WTC11 (cell line): ENCODE results near the gene SHANK1. TPM values are rescaled to one million over a fixed set of nuclear protein-coding genes. Genes with fewer than 3 reads are reported as not detected.

Experiments
- ATAC-seq: fragments of 200-7000 bp; cut with Tn5 transposase; 2 replicates; pipeline ENCODE4 v1.10.0; 2021; ENCODE audit warnings: mild to moderate bottlenecking, moderate library complexity
- CTCF ChIA-PET: fragments of 300-600 bp; sonication (Branson Sonifier 250); formaldehyde crosslinking; loops from one replicate; lab custom pipeline; 2021; ENCODE audit warnings: antibody characterized with exemption; lab: Charles Lee
- POLR2A ChIA-PET: fragments of 350-600 bp; sonication (Branson Sonifier 250); formaldehyde crosslinking; loops from one replicate; lab custom pipeline; 2021; ENCODE audit warnings: antibody characterized with exemption; lab: Charles Lee
- DNase-seq: peaks from one replicate; pipeline ENCODE4 v3.0.0; 2021; ENCODE audit warnings: low spot score
- H3K27ac Mint-ChIP-seq: 2 replicates; pipeline ENCODE4 v1.8.0; 2021; ENCODE audit warnings: mixed read lengths
- H3K27me3 Mint-ChIP-seq: 2 replicates; pipeline ENCODE4 v1.8.0; 2021; ENCODE audit warnings: low read depth, mild to moderate bottlenecking, moderate library complexity, mixed read lengths
- H3K36me3 Mint-ChIP-seq: 2 replicates; pipeline ENCODE4 v1.8.0; 2021; ENCODE audit warnings: mixed read lengths
- H3K4me1 Mint-ChIP-seq: 2 replicates; pipeline ENCODE4 v1.8.0; 2022; ENCODE audit warnings: mixed read lengths
- H3K4me3 Mint-ChIP-seq: 2 replicates; pipeline ENCODE4 v1.8.0; 2021; ENCODE audit warnings: mild to moderate bottlenecking, moderate library complexity, mixed read lengths
- H3K9me3 Mint-ChIP-seq: 2 replicates; pipeline ENCODE4 v1.8.0; 2021; ENCODE audit warnings: mixed read lengths
- AFF4 ChIP-seq: sonication (generic); formaldehyde crosslinking; IDR thresholded peaks from 2 replicates; pipeline ENCODE4 v1.8.1; 2023; ENCODE audit warnings: mild to moderate bottlenecking, missing genetic modification reagents, borderline replicate concordance
- AR ChIP-seq: fragments of 250-450 bp; sonication (Bioruptor Pico); IDR thresholded peaks from 2 replicates; pipeline ENCODE4 v1.9.0; 2021; ENCODE audit warnings: mild to moderate bottlenecking
- CBFB ChIP-seq: sonication (generic); formaldehyde crosslinking; IDR thresholded peaks from 2 replicates; pipeline ENCODE4 v1.8.1; 2022; ENCODE audit warnings: mild to moderate bottlenecking, low read depth, missing genetic modification reagents
- ELF4 ChIP-seq: sonication (generic); formaldehyde crosslinking; IDR thresholded peaks from 2 replicates; pipeline ENCODE4 v1.8.1; 2022; ENCODE audit warnings: low read depth, mild to moderate bottlenecking, moderate library complexity, missing genetic modification reagents
- ERG ChIP-seq: fragments of 250-450 bp; sonication (Bioruptor Pico); IDR thresholded peaks from 2 replicates; pipeline ENCODE4 v1.8.0; 2021; ENCODE audit warnings: mild to moderate bottlenecking
- FOXP1 ChIP-seq: sonication (generic); formaldehyde crosslinking; IDR thresholded peaks from 2 replicates; pipeline ENCODE4 v1.8.0; 2022; ENCODE audit warnings: missing genetic modification reagents, mild to moderate bottlenecking, moderate library complexity, borderline replicate concordance
- HMGA2 ChIP-seq: fragments of 250-450 bp; sonication (Bioruptor Pico); IDR thresholded peaks from 2 replicates; pipeline ENCODE4 v1.4.0; 2021; ENCODE audit warnings: mild to moderate bottlenecking, moderate library complexity
- JAZF1 ChIP-seq: fragments of 250-450 bp; sonication (Bioruptor Pico); IDR thresholded peaks from 2 replicates; pipeline ENCODE4 v1.9.0; 2021; ENCODE audit warnings: moderate library complexity, mild to moderate bottlenecking, inconsistent platforms
- KAT7 ChIP-seq: sonication (generic); formaldehyde crosslinking; IDR thresholded peaks from 2 replicates; pipeline ENCODE4 v1.8.1; 2023; ENCODE audit warnings: missing genetic modification reagents, mild to moderate bottlenecking, borderline replicate concordance
- MLX ChIP-seq: sonication (generic); formaldehyde crosslinking; IDR thresholded peaks from 2 replicates; pipeline ENCODE4 v1.8.1; 2023; ENCODE audit warnings: mild to moderate bottlenecking, missing genetic modification reagents, moderate library complexity
- OVOL2 ChIP-seq: fragments of 250-450 bp; sonication (Bioruptor Pico); IDR thresholded peaks from 2 replicates; pipeline ENCODE4 v1.9.0; 2021; ENCODE audit warnings: mild to moderate bottlenecking, borderline replicate concordance
- SMAD3 ChIP-seq: sonication (generic); formaldehyde crosslinking; IDR thresholded peaks from 2 replicates; pipeline ENCODE4 v1.8.0; 2022; ENCODE audit warnings: missing genetic modification reagents, mild to moderate bottlenecking, borderline replicate concordance
- TCF7 ChIP-seq: sonication (generic); formaldehyde crosslinking; IDR thresholded peaks from 2 replicates; pipeline ENCODE4 v1.8.0; 2022; ENCODE audit warnings: mild to moderate bottlenecking, low read depth, missing genetic modification reagents, moderate library complexity
- TEAD4 ChIP-seq: sonication (generic); formaldehyde crosslinking; IDR thresholded peaks from 2 replicates; pipeline ENCODE4 v1.8.0; 2022; ENCODE audit warnings: mild to moderate bottlenecking, missing genetic modification reagents
- USF1 ChIP-seq: sonication (generic); formaldehyde crosslinking; IDR thresholded peaks from 2 replicates; pipeline ENCODE4 v1.8.0; 2022; ENCODE audit warnings: mild to moderate bottlenecking, missing genetic modification reagents
- ZNF121 ChIP-seq: sonication (generic); formaldehyde crosslinking; IDR thresholded peaks from 2 replicates; pipeline ENCODE4 v1.8.0; 2023; ENCODE audit warnings: missing genetic modification reagents
- ZNF396 ChIP-seq: fragments of 250-450 bp; sonication (Bioruptor Pico); IDR thresholded peaks from 2 replicates; pipeline ENCODE4 v1.8.0; 2021; ENCODE audit warnings: mild to moderate bottlenecking, moderate library complexity, borderline replicate concordance
- ZNF512 ChIP-seq: sonication (generic); formaldehyde crosslinking; IDR thresholded peaks from 2 replicates; pipeline ENCODE4 v1.8.1; 2022; ENCODE audit warnings: missing genetic modification reagents, borderline replicate concordance
- total RNA-seq: library from RNA; stranded (reverse); gene quantifications from 3 replicates; pipeline ENCODE4 v1.2.3, GENCODE V29; 2021

SHANK1 gene
- total RNA-seq, 1 experiment from 2014 or later: 8.7 TPM

- peaks cover 47% of the 10 kb centered on the region for H3K27me3 Mint-ChIP-seq
- ChIA-PET CTCF (interaction anchor here (0.5 to 6.7 kb wide), 15 partner anchors 17 to 375 kb away, joined by 3 to 195 read pairs (median 4); no protein-coding TSS in a partner anchor), POLR2A (interaction anchor here (0.8 to 0.9 kb wide), 2 partner anchors 61 to 210 kb away, joined by 3 read pairs; partner anchors contain the start of gene JOSD2)
- 0 out of 2 replicates have a peak, but pooled peaks have one; percentile 21 for TF ChIP-seq FOXP1 (CRISPR knock-in tag)
- no peak for TF ChIP-seq ZNF121
- no peak for TF ChIP-seq HMGA2
- H3K4me3 Mint-ChIP-seq: peak overlapping the region; percentile 56
- H3K4me1 Mint-ChIP-seq: peaks cover 45% of the 10 kb centered on the region
- no peaks in the 10 kb centered on the region for H3K9me3 Mint-ChIP-seq
- H3K27ac Mint-ChIP-seq: no peak overlapping the region
- no peaks in the 10 kb centered on the region for H3K36me3 Mint-ChIP-seq
- peak; percentile 36 for DNase-seq
- no peak for ATAC-seq
Observed at GRCh38 chr19:50720921-50721381, 1.3 kb upstream of the SHANK1 start.

- Mint-ChIP-seq H3K4me1 (peaks cover 45% of the 10 kb centered on the region), H3K27me3 (peaks cover 51% of the 10 kb centered on the region), H3K4me3 (peak overlapping the region; percentile 56), H3K9me3 (no peaks in the 10 kb centered on the region), H3K36me3 (no peaks in the 10 kb centered on the region), H3K27ac (no peak overlapping the region)
- ChIA-PET POLR2A (interaction anchor here (0.5 to 0.9 kb wide), 2 partner anchors 14 to 62 kb away, joined by 3 read pairs; no protein-coding TSS in a partner anchor), CTCF (interaction anchor here (0.5 to 6.7 kb wide), 12 partner anchors 17 to 363 kb away, joined by 3 to 195 read pairs (median 4); no protein-coding TSS in a partner anchor)
- TF ChIP-seq JAZF1: no peak
- no peak for ATAC-seq
- no peak for DNase-seq
Observed at GRCh38 chr19:50720181-50720920, 749 bp upstream of the SHANK1 start.

- CTCF ChIA-PET: interaction anchor here (1.0 to 1.4 kb wide), 4 partner anchors 15 to 163 kb away, joined by 3 to 7 read pairs (median 4); no protein-coding TSS in a partner anchor
- H3K27me3 Mint-ChIP-seq: peaks cover 57% of the 10 kb centered on the region
- no peak overlapping the region; the same call in 1 of the 2 replicates for H3K4me3 Mint-ChIP-seq
- ATAC-seq (no peak), DNase-seq (no peak)
- no peak overlapping the region for H3K27ac Mint-ChIP-seq
- H3K9me3 Mint-ChIP-seq: no peaks in the 10 kb centered on the region
- TF ChIP-seq AR (CRISPR knock-in tag) (no peak), USF1 (no peak), CBFB (CRISPR knock-in tag) (no peak), MLX (CRISPR knock-in tag) (no peak), SMAD3 (CRISPR knock-in tag) (no peak), ZNF512 (CRISPR knock-in tag) (no peak), KAT7 (CRISPR knock-in tag) (no peak), OVOL2 (CRISPR knock-in tag) (no peak), ELF4 (CRISPR knock-in tag) (no peak), ERG (CRISPR knock-in tag) (no peak), TEAD4 (CRISPR knock-in tag) (no peak), AFF4 (CRISPR knock-in tag) (no peak), TCF7 (CRISPR knock-in tag) (no peak), ZNF396 (CRISPR knock-in tag) (no peak)
- peaks cover 45% of the 10 kb centered on the region for H3K4me1 Mint-ChIP-seq
- H3K36me3 Mint-ChIP-seq: no peaks in the 10 kb centered on the region
- POLR2A ChIA-PET: no interaction called here
Observed at GRCh38 chr19:50719119-50719435, 525 bp downstream of the SHANK1 start.
